ENCODE results near the gene FMC1.

The FMC1 gene

DNA sequence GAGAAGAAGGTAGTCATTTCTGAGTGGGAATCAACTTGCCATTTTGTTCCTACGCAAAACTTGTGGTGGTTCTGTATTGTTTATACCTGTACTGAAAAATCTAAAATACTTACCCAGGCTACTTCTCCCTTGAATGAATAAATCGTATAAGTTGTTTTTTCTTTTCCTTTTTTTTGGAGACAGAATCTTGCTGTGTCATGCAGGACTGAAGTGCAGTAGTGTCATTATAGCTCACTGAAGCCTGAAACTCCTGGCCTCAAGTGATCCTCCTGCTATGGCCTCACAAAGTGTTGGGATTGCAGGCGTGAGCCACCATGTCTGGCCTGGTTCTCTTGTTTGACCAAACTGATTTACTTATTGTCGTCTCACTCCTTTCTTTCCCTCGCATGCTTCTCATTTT, 46.5 kb downstream of the FMC1 start:
- no peak for DNase-seq

- no peak for DNase-seq
Observed at GRCh38 chr7:139389091-139389490, 48.0 kb downstream of the FMC1 start.

DNA sequence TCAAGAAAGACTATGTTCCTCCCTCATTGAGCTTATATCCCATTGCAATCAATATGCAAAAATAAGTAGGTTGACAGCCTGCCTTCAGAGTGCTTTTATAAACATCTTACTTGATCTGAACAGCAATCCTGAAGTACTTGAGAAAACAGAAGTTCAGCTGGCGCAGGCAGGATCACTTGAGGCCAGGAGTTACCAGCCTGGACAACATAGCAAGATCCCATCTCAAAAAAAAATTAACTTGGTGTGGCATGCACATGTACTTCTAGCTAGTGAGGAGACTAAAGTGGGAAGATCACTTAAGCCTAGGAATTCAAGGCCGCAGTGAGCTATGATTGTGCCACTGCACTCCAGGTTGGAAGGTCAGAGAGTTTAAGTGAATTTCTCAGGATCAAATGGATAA, 48.6 kb downstream of the FMC1 start:
- no peak for DNase-seq

DNA sequence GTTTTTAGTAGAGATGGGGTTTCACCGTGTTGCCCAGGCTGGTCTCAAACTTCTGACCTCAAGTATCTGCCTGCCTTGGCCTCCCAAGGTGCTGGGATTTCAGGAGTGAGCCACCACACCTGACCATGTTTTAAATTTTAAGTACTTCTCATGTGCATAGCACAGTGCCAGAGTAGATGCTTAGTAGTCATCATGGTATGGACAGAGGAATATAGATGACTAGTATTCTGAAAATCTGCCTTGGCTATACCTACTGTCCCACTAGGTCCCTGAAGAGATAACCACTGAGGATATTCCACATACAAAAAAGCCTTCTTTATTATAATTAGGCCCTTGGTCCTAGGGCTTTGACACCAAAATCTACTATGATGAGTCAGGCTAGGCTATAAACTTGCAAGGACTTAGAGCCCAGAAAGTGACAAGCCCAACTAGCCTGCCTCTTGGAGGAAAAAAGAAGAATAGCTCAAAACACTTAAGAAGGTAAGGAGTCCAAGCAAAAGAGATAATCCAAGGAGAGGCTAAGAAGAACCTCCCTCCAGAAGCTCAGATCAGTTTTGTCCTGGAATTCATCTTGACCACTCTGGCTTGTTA, 52.6 kb downstream of the FMC1 start:
- DNase-seq = no peak

GRCh38 chr7:139394540-139394939, 53.4 kb downstream of the FMC1 start:
- DNase-seq = no peak
